ENCODE data around the gene ZBTB22.

GRCh38 chr6:33296797-33297405 is 20.6 kb downstream of the ZBTB22 start:
- TF ChIP-seq EZH2 (IDR thresholded peaks at IDR 0.05) (no peak), POLR2AphosphoS5 (IDR thresholded peaks at IDR 0.05; ENCODE audit: borderline replicate concordance, low read depth, low read length) (no peak)

Data from SK-N-MC (cell line).